CD4-positive, CD25-positive, alpha-beta regulatory T cell (primary cell): Measurements from ENCODE around the gene MANF. TPM values are rescaled to one million over a fixed set of nuclear protein-coding genes. Genes with fewer than 3 reads are reported as not detected.

ENCODE experiments used
- ATAC-seq, 2 donors: fragments of 150-1000 bp; cut with Tn5 transposase; one replicate each; pipeline ENCODE4 v1.10.0; 2021; ENCODE audit warnings: low read depth in 2 of 2, moderate number of reproducible peaks in 2 of 2, moderate library complexity in 1 of 2
- DNase-seq, 3 donors: peaks; one replicate each; pipeline versions ENCODE4 v3.0.0 to v3.0.0-alpha.2; 2012 to 2022; ENCODE audit warnings: mixed read lengths in 1 of 3
- H3K27ac ChIP-seq: one replicate; pipeline ENCODE4 v1.7.0; 2013; ENCODE audit warnings: mild to moderate bottlenecking, low read length; ENCODE audit not compliant: insufficient read depth, poor library complexity, severe bottlenecking
- H3K27me3 ChIP-seq: one replicate; pipeline ENCODE4 v1.7.0; 2013; ENCODE audit warnings: low read length; ENCODE audit not compliant: control insufficient read depth, insufficient read depth
- H3K36me3 ChIP-seq: one replicate; pipeline ENCODE4 v1.7.0; 2013; ENCODE audit warnings: mild to moderate bottlenecking, low read length, moderate library complexity; ENCODE audit not compliant: control insufficient read depth, insufficient read depth
- H3K4me1 ChIP-seq: 2 replicates; pipeline ENCODE4 v1.7.0; 2013; ENCODE audit warnings: mild to moderate bottlenecking, low read length; ENCODE audit not compliant: insufficient read depth, control insufficient read depth, poor library complexity, severe bottlenecking
- H3K4me3 ChIP-seq: one replicate; pipeline ENCODE4 v1.7.0; 2013; ENCODE audit warnings: low read depth, mild to moderate bottlenecking, low read length, moderate library complexity
- H3K9me3 ChIP-seq, 2 experiments: 1 replicate in 1 of 2; 2 replicates in 1 of 2; pipeline ENCODE4 v1.7.0; 2013; ENCODE audit warnings: low read length in 2 of 2, mild to moderate bottlenecking in 1 of 2, moderate library complexity in 1 of 2; ENCODE audit not compliant: control insufficient read depth in 2 of 2
- H3K27ac Mint-ChIP-seq, 3 donors: one replicate each; pipeline ENCODE4 v1.8.0; 2020 to 2022; ENCODE audit warnings: mild to moderate bottlenecking in 3 of 3, mixed read lengths in 3 of 3, moderate library complexity in 2 of 3
- H3K27me3 Mint-ChIP-seq: one replicate; pipeline ENCODE4 v1.8.0; 2022; ENCODE audit warnings: mild to moderate bottlenecking, mixed read lengths
- H3K36me3 Mint-ChIP-seq: one replicate; pipeline ENCODE4 v1.8.0; 2020; ENCODE audit warnings: mixed read lengths
- H3K4me1 Mint-ChIP-seq, 4 donors: one replicate each; pipeline ENCODE4 v1.8.0; 2020 to 2022; ENCODE audit warnings: mixed read lengths in 4 of 4, mild to moderate bottlenecking in 1 of 4
- H3K4me3 Mint-ChIP-seq, 4 donors: one replicate each; pipeline ENCODE4 v1.8.0; 2020 to 2022; ENCODE audit warnings: mild to moderate bottlenecking in 4 of 4, mixed read lengths in 4 of 4, moderate library complexity in 3 of 4
- H3K9me3 Mint-ChIP-seq, 7 donors: one replicate each; pipeline ENCODE4 v1.8.0; 2020 to 2022; ENCODE audit warnings: mixed read lengths in 7 of 7, mild to moderate bottlenecking in 3 of 7, moderate library complexity in 2 of 7
- polyA plus RNA-seq, 4 donors: library from polyadenylated mRNA; unstranded; fragments of 300-500 nt; fragmentation: Illumina TruSeq; gene quantifications; one replicate each; pipeline ENCODE4 v1.2.3, GENCODE V29; 2021
- total RNA-seq: library from RNA; stranded (reverse); gene quantifications from one replicate; pipeline ENCODE4 v1.2.3, GENCODE V29; 2022

Gene MANF
- total and polyA plus RNA-seq, 5 donors from 2014 or later: 33.9 to 55.4 (median 43.5) TPM

GRCh38 chr3:51392355-51393133, 7.5 kb downstream of the MANF start:
- peaks cover 33% of the 10 kb centered on the region for H3K36me3 Mint-ChIP-seq
- Histone ChIP-seq H3K27ac (peak overlapping the region; percentile 82), H3K4me1 (peaks cover 56% of the 10 kb centered on the region), H3K36me3 (peaks cover 60% of the 10 kb centered on the region), H3K9me3 (no peaks in the 10 kb centered on the region), H3K4me3 (no peak overlapping the region), H3K27me3 (no peaks in the 10 kb centered on the region)
- H3K27me3 Mint-ChIP-seq: peaks cover 4% of the 10 kb centered on the region
- peaks cover 0 to 3% (median 0%) of the 10 kb centered on the region in 7 donors for H3K9me3 Mint-ChIP-seq
- H3K4me1 Mint-ChIP-seq: peaks cover 0 to 81% (median 35%) of the 10 kb centered on the region in 4 donors
- peak overlapping the region in 2 of 3 donors; percentile 77 to 80 for H3K27ac Mint-ChIP-seq
- ATAC-seq (no peak), DNase-seq (no peak)
- H3K4me3 Mint-ChIP-seq: peak overlapping the region; percentile 51 to 92 (median 86)

- H3K4me1 ChIP-seq: peaks cover 56% of the 10 kb centered on the region
- Mint-ChIP-seq H3K4me3 (peak overlapping the region; percentile 59 to 92 (median 72)), H3K9me3 (peaks cover 0 to 3% (median 0%) of the 10 kb centered on the region in 7 donors), H3K4me1 (peaks cover 0 to 76% (median 30%) of the 10 kb centered on the region in 4 donors), H3K36me3 (peaks cover 28% of the 10 kb centered on the region), H3K27me3 (peaks cover 4% of the 10 kb centered on the region), H3K27ac (peak overlapping the region in 2 of 3 donors; percentile 29 to 59)
- no peak overlapping the region for H3K4me3 ChIP-seq
- peak overlapping the region; percentile 82 for H3K27ac ChIP-seq
- peaks cover 61% of the 10 kb centered on the region for H3K36me3 ChIP-seq
- no peaks in the 10 kb centered on the region for H3K27me3 ChIP-seq
- ATAC-seq (no peak), DNase-seq (no peak)
- no peaks in the 10 kb centered on the region for H3K9me3 ChIP-seq
These were observed 8.0 kb downstream of the MANF start for GRCh38 chr3:51393134-51393495.

GRCh38 chr3:51393564-51393963, 8.5 kb downstream of the MANF start:
- Histone ChIP-seq H3K27ac (peak overlapping the region; percentile 82), H3K36me3 (peaks cover 62% of the 10 kb centered on the region), H3K9me3 (no peaks in the 10 kb centered on the region), H3K4me1 (peaks cover 56% of the 10 kb centered on the region), H3K27me3 (no peaks in the 10 kb centered on the region), H3K4me3 (no peak overlapping the region)
- ATAC-seq: no peak
- H3K4me3 Mint-ChIP-seq: peak overlapping the region in 3 of 4 donors; percentile 61 to 92 (median 82)
- peaks cover 0 to 74% (median 29%) of the 10 kb centered on the region in 4 donors for H3K4me1 Mint-ChIP-seq
- H3K9me3 Mint-ChIP-seq: peaks cover 0 to 3% (median 0%) of the 10 kb centered on the region in 7 donors
- DNase-seq: no peak
- H3K27ac Mint-ChIP-seq: no peak overlapping the region
- H3K27me3 Mint-ChIP-seq: peaks cover 4% of the 10 kb centered on the region
- peaks cover 28% of the 10 kb centered on the region for H3K36me3 Mint-ChIP-seq

GRCh38 chr3:51394541-51394940, 9.4 kb downstream of the MANF start:
- H3K36me3 ChIP-seq: peaks cover 66% of the 10 kb centered on the region
- Mint-ChIP-seq H3K27ac (peak overlapping the region in 2 of 3 donors; percentile 51 to 55), H3K4me1 (peaks cover 0 to 65% (median 24%) of the 10 kb centered on the region in 4 donors), H3K27me3 (peaks cover 4% of the 10 kb centered on the region), H3K4me3 (peak overlapping the region in 1 of 4 donors; percentile 92), H3K9me3 (peaks cover 0 to 3% (median 0%) of the 10 kb centered on the region in 7 donors), H3K36me3 (peaks cover 28% of the 10 kb centered on the region)
- H3K9me3 ChIP-seq: no peaks in the 10 kb centered on the region
- DNase-seq (no peak), ATAC-seq (no peak)
- H3K4me3 ChIP-seq: no peak overlapping the region
- H3K27me3 ChIP-seq: no peaks in the 10 kb centered on the region
- no peak overlapping the region for H3K27ac ChIP-seq
- peaks cover 46% of the 10 kb centered on the region for H3K4me1 ChIP-seq

GRCh38 chr3:51395493-51396213, 10.6 kb downstream of the MANF start:
- peak overlapping the region; percentile 19 for H3K27ac ChIP-seq
- H3K36me3 ChIP-seq: peaks cover 70% of the 10 kb centered on the region
- Mint-ChIP-seq H3K4me3 (peak overlapping the region in 1 of 4 donors; percentile 15), H3K27ac (peak overlapping the region in 2 of 3 donors; percentile 47 to 61), H3K36me3 (peaks cover 28% of the 10 kb centered on the region), H3K4me1 (peaks cover 0 to 54% (median 21%) of the 10 kb centered on the region in 4 donors), H3K27me3 (peaks cover 2% of the 10 kb centered on the region), H3K9me3 (peaks cover 0 to 3% (median 0%) of the 10 kb centered on the region in 7 donors)
- H3K27me3 ChIP-seq: no peaks in the 10 kb centered on the region
- H3K4me1 ChIP-seq: peaks cover 38% of the 10 kb centered on the region
- DNase-seq (no peak), ATAC-seq (no peak)
- H3K9me3 ChIP-seq: no peaks in the 10 kb centered on the region
- H3K4me3 ChIP-seq: no peak overlapping the region

- Mint-ChIP-seq H3K36me3 (peaks cover 28% of the 10 kb centered on the region), H3K27ac (peak overlapping the region in 2 of 3 donors; percentile 47 to 61), H3K4me3 (peak overlapping the region in 3 of 4 donors; percentile 21 to 52 (median 31)), H3K4me1 (peaks cover 0 to 51% (median 21%) of the 10 kb centered on the region in 4 donors), H3K27me3 (no peaks in the 10 kb centered on the region), H3K9me3 (peaks cover 0 to 3% (median 0%) of the 10 kb centered on the region in 7 donors)
- Histone ChIP-seq H3K27me3 (no peaks in the 10 kb centered on the region), H3K4me1 (peaks cover 36% of the 10 kb centered on the region), H3K9me3 (no peaks in the 10 kb centered on the region), H3K4me3 (no peak overlapping the region), H3K36me3 (peaks cover 73% of the 10 kb centered on the region), H3K27ac (no peak overlapping the region)
- DNase-seq: no peak
- no peak for ATAC-seq
These were observed 11.3 kb downstream of the MANF start for GRCh38 chr3:51396401-51396800.

- H3K4me3 ChIP-seq: no peak overlapping the region
- no peaks in the 10 kb centered on the region for H3K27me3 Mint-ChIP-seq
- ATAC-seq (no peak), DNase-seq (no peak)
- H3K4me1 ChIP-seq: peaks cover 29% of the 10 kb centered on the region
- H3K27ac Mint-ChIP-seq: peak overlapping the region in 1 of 3 donors; percentile 61
- H3K9me3 ChIP-seq: no peaks in the 10 kb centered on the region
- no peaks in the 10 kb centered on the region for H3K27me3 ChIP-seq
- H3K4me1 Mint-ChIP-seq: peaks cover 0 to 48% (median 24%) of the 10 kb centered on the region in 4 donors
- no peak overlapping the region for H3K27ac ChIP-seq
- peaks cover 33% of the 10 kb centered on the region for H3K36me3 Mint-ChIP-seq
- H3K36me3 ChIP-seq: peaks cover 83% of the 10 kb centered on the region
- no peak overlapping the region for H3K4me3 Mint-ChIP-seq
- H3K9me3 Mint-ChIP-seq: peaks cover 0 to 3% (median 0%) of the 10 kb centered on the region in 7 donors
These were observed 12.3 kb downstream of the MANF start for GRCh38 chr3:51397392-51397791.
